Heart left ventricle (tissue), 16 donors: ENCODE measurements around the gene CCDC192. TPM values are rescaled to one million over a fixed set of nuclear protein-coding genes. Genes with fewer than 3 reads are reported as not detected.

Source experiments
- ATAC-seq, 4 donors: fragments of 200-7000 bp; cut with Tn5 transposase; one replicate each; pipeline ENCODE4 v1.9.1; 2020 to 2022; ENCODE audit warnings: moderate library complexity in 4 of 4, mild to moderate bottlenecking in 3 of 4, moderate number of reproducible peaks in 1 of 4
- DNase-seq, 5 donors: peaks; one replicate each; pipeline ENCODE4 v3.0.0-alpha.2; 2020
- H3K27ac ChIP-seq, 12 donors: fragments of 200-600 bp; sonication (generic) in 4 of 12; one replicate each; pipeline versions ENCODE4 v1.5.0 to v1.8.0; 2016 to 2022; ENCODE audit warnings: mild to moderate bottlenecking in 2 of 12
- H3K27me3 ChIP-seq, 9 donors: fragments of 200-600 bp; sonication (generic) in 2 of 9; one replicate each; pipeline versions ENCODE4 v1.5.1 to v1.8.0; 2016 to 2022; ENCODE audit warnings: mild to moderate bottlenecking in 3 of 9
- H3K36me3 ChIP-seq, 9 donors: fragments of 200-600 bp; sonication (generic) in 2 of 9; one replicate each; pipeline versions ENCODE4 v1.5.0 to v1.8.0; 2018 to 2022; ENCODE audit warnings: mild to moderate bottlenecking in 2 of 9
- H3K4me1 ChIP-seq, 12 donors: fragments of 200-600 bp; sonication (generic) in 4 of 12; one replicate each; pipeline versions ENCODE4 v1.5.0 to v1.8.0; 2016 to 2022; ENCODE audit warnings: mild to moderate bottlenecking in 3 of 12
- H3K4me3 ChIP-seq, 12 donors: fragments of 200-600 bp; sonication (generic) in 4 of 12; one replicate each; pipeline versions ENCODE4 v1.5.0 to v1.8.0; 2017 to 2022; ENCODE audit warnings: mild to moderate bottlenecking in 9 of 12, moderate library complexity in 4 of 12
- H3K9me3 ChIP-seq, 12 donors: fragments of 200-600 bp; sonication (generic) in 4 of 12; one replicate each; pipeline versions ENCODE4 v1.5.0 to v1.8.0; 2016 to 2022; ENCODE audit warnings: mild to moderate bottlenecking in 1 of 12
- CTCF ChIP-seq, 12 donors: fragments of 200-600 bp; sonication (generic) in 4 of 12; IDR thresholded peaks; one replicate each; pipeline versions ENCODE4 v1.5.0 to v1.8.0; 2018 to 2022; ENCODE audit warnings: antibody characterized with exemption in 12 of 12, mild to moderate bottlenecking in 5 of 12
- POLR2A ChIP-seq, 2 donors: fragments of 450-650 bp; IDR thresholded peaks; one replicate each; pipeline ENCODE4 v1.6.1; 2017; ENCODE audit warnings: antibody characterized with exemption in 2 of 2, mild to moderate bottlenecking in 2 of 2, moderate library complexity in 2 of 2
- WGBS, 4 donors: extraction: QIAGEN DNeasy Blood & Tissue Kit in 2 of 4; methylation state at CpG; one replicate each; pipeline versions ENCODE4 v1.1.5 to v1.1.7; 2013 to 2018; 5-methylcytosine and 5-hydroxymethylcytosine counted together
- intact Hi-C, 10 donors: fragments of 100-400 bp; cut with DNase I; formaldehyde crosslinking; loops; one replicate each; pipeline versions ENCODE4 v1.11.1 to v1.14.2; 2022
- polyA plus RNA-seq, 2 donors: library from polyadenylated mRNA; stranded (reverse); fragments of 200-250 nt; gene quantifications; one replicate each; pipeline ENCODE4 v1.2.3, GENCODE V29; 2013
- total RNA-seq, 9 donors: library from RNA; depleted of rRNA in 2 of 9; stranded (reverse); fragments of >200 nt in 2 of 9; fragmentation: NEBNext Ultra II Directional in 3 of 9; extraction: Animal tissue kit (Norgen Biotek cat#: 25700) in 3 of 9; gene quantifications; one replicate each; pipeline versions ENCODE4 v1.1.0 to v1.2.4, GENCODE V29; 2016 to 2023
- donor health status: ischemic (EF 13 %, LVEDD 7.1; RV severe dilation, severe dysfunction).
- donor health status: healthy with polysubstance abuse.
- donor health status: DM: no; HTN: yes; CAD: no.
- donor health status: DM: no; HTN: no; CAD: no.
- donor health status: ischemic (EF 25% LVEDD 6.9; RV normal size, moderate dysfunction).
- donor health status: ischemic (EF 25% LVEDD 5.7; RV mildly dilated, moderate dysfunction).
- donor health status: healthy.
- donor health status: DM: yes; HTN: yes; CAD: no.
- donor health status: ischemic (EF 35%, LVEDD 5.7; RV mildly dilated, moderate dysfunction).
- donor health status: nonischemic (EF 11% LVEDD 7.7; RV severe dilation, severe dysfunction).
- donor health status: DM: yes; HTN: yes; CAD: no.
- donor health status: PGD.
- donor health status: ischemic (EF 29% LVEDD 5.4; RV normal size, mild dysfunction).
- donor health status: nonischemic (EF 23%, LVEDD 6.1; RV moderate dilation, normal function).

Gene CCDC192
- total and polyA plus RNA-seq, 11 donors, result 0.07 to 1.3 (median 0.42) TPM; not detected in 8

DNA sequence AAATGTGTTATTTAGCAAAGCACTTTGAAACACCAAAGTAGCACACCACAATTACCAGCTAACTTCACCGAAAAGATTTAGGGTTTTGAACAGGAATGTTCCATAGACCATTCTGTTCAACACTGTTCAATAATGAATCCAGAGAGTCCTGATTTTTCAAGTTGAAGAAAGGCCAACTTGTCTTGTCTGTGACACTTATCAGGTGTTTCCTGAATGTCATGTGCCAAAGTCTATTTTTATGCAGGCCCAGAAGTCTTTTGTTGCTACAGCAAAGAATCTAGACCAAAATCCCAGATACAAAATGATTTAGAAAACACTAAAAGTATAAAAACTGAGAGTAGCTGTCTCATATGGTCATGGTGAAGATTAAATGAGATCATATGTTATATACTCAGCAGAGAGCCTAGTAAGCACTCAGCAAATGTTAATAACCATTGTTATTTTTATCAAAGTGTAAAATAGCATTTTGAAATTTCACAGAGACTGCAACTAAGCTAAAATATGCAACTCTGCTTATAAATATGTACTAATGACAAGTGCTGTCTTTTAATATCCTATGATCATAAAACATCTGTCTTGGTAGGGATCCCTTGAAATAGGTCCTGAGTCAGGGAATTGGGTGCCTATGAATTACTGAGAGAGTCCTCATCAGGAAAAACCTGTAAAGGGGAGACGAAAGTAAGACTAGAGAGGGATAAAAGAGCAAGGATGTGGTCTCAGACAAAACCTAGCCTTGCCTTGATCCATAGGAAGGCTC lies 258.0 kb downstream of the CCDC192 start:
- TF ChIP-seq CTCF (IDR thresholded peaks at IDR 0.05), result no peak
- no peak for TF ChIP-seq POLR2A (IDR thresholded peaks at IDR 0.05)
- WGBS, 4 donors, result 41 to 65% (median 63%) methylated on average over 2 of the region's 2 CpGs
- DNase-seq (no peak), ATAC-seq (peak; percentile 46 to 73 (median 66))
- Histone ChIP-seq H3K4me1 (peaks cover 8 to 58% (median 41%) of the 10 kb centered on the region in 12 donors), H3K36me3 (peaks cover 0 to 5% (median 0%) of the 10 kb centered on the region in 9 donors), H3K27ac (peak overlapping the region in 11 of 12 donors; percentile 60 to 75 (median 66)), H3K9me3 (no peaks in the 10 kb centered on the region), H3K4me3 (no peak overlapping the region), H3K27me3 (no peaks in the 10 kb centered on the region)
- intact Hi-C loops, result loop anchor here in 4 of 10 donors (2.0 to 10.0 kb wide), 3 partner anchors 121 to 124 kb away; partner anchors contain the start of gene SLC12A2 (in 4 of the 4)

GRCh38 chr5:127961763-127962145 lies 258.6 kb downstream of the CCDC192 start:
- H3K27me3 ChIP-seq, result no peaks in the 10 kb centered on the region
- H3K36me3 ChIP-seq, result peaks cover 0 to 7% (median 0%) of the 10 kb centered on the region in 9 donors
- H3K4me1 ChIP-seq, result peaks cover 8 to 58% (median 41%) of the 10 kb centered on the region in 12 donors
- no peaks in the 10 kb centered on the region for H3K9me3 ChIP-seq
- intact Hi-C loops, result loop anchor here in 4 of 10 donors (2.0 to 10.0 kb wide), 3 partner anchors 121 to 123 kb away; partner anchors contain the start of gene SLC12A2 (in 4 of the 4)
- peak overlapping the region in 11 of 12 donors; percentile 60 to 75 (median 66) for H3K27ac ChIP-seq
- peak in 1 of 4 donors; percentile 12 for ATAC-seq
- H3K4me3 ChIP-seq, result no peak overlapping the region
- no peak for TF ChIP-seq POLR2A (IDR thresholded peaks at IDR 0.05)
- no peak for DNase-seq
- 78 to 91% (median 82%) methylated on average over 3 of the region's 3 CpGs for WGBS, 4 donors

DNA sequence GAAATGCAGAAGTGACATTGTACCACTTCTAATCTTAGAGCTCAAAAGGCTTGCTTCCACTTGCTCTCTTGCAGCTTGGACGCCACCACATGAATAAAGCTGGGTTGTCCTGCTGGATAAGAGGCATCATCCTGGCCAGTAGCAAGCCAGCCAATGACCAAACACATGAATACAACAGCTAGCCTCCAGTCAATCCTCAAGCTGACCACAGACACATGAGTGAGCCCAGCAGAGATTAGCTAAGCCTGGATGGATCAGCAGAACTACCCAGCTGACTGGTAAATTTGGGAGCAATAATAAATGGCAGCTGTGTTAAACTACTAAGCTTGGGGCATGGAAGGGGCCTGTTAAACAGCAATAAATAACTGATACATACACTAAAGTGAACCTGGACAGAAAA lies 259.3 kb downstream of the CCDC192 start:
- ATAC-seq, result no peak
- 85 to 100% (median 98%) methylated on average over 1 of the region's 1 CpG for WGBS, 4 donors
- H3K27ac ChIP-seq, result peak overlapping the region in 1 of 12 donors; percentile 61
- no peaks in the 10 kb centered on the region for H3K9me3 ChIP-seq
- peaks cover 8 to 52% (median 41%) of the 10 kb centered on the region in 12 donors for H3K4me1 ChIP-seq
- no peaks in the 10 kb centered on the region for H3K27me3 ChIP-seq
- TF ChIP-seq POLR2A (IDR thresholded peaks at IDR 0.05), result no peak
- no peak for TF ChIP-seq CTCF (IDR thresholded peaks at IDR 0.05)
- no peak for DNase-seq
- H3K36me3 ChIP-seq, result peaks cover 0 to 7% (median 0%) of the 10 kb centered on the region in 9 donors
- intact Hi-C loops, result loop anchor here in 2 of 10 donors (5.0 to 10.0 kb wide), 2 partner anchors 120 to 122 kb away; partner anchors contain the start of gene SLC12A2 (in 2 of the 2)
- no peak overlapping the region for H3K4me3 ChIP-seq

DNA sequence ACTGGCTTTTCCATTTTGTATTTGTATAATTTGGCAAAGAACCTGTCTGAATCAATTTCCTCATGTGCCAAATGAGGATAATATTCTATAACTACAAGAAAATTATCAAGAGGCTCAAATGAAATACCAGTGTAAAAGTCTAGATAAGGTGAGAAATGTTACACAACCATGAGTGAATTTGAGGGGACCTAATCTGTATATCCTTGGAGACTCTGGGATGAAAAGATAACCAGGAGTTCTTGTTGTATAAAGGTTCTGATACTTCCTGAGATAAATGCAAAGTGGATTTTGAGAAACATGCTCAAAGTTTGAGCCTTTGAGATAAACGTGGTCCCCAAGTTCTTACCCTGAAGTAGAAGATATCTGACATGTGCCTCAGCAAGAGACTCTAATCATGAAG lies 260.0 kb downstream of the CCDC192 start:
- intact Hi-C loops, result loop anchor here in 2 of 10 donors (5.0 to 10.0 kb wide), 2 partner anchors 119 to 122 kb away; partner anchors contain the start of gene SLC12A2 (in 2 of the 2)
- Histone ChIP-seq H3K9me3 (no peaks in the 10 kb centered on the region), H3K4me3 (no peak overlapping the region), H3K36me3 (peaks cover 0 to 7% (median 0%) of the 10 kb centered on the region in 9 donors), H3K27me3 (no peaks in the 10 kb centered on the region), H3K4me1 (peaks cover 8 to 44% (median 36%) of the 10 kb centered on the region in 12 donors), H3K27ac (peak overlapping the region in 2 of 12 donors; percentile 5 to 13)
- DNase-seq, result no peak
- no peak for ATAC-seq
- no peak for TF ChIP-seq POLR2A (IDR thresholded peaks at IDR 0.05)
- TF ChIP-seq CTCF (IDR thresholded peaks at IDR 0.05), result no peak
- WGBS, 4 donors, result 56 to 64% (median 59%) methylated on average over 1 of the region's 1 CpG
